Left lung (tissue), 10 donors: Measurements from ENCODE around the gene HOXA9. TPM values are rescaled to one million over a fixed set of nuclear protein-coding genes. Genes with fewer than 3 reads are reported as not detected.

ENCODE experiments used
- ATAC-seq: fragments of 200-7000 bp; cut with Tn5 transposase; one replicate; pipeline ENCODE4 v1.9.1; 2020; ENCODE audit warnings: moderate library complexity
- DNase-seq, 4 donors: peaks; one replicate each; pipeline ENCODE4 v3.0.0-alpha.2; 2013 to 2020
- H3K27ac ChIP-seq, 2 donors: fragments of 200-600 bp; sonication (generic) in 1 of 2; one replicate each; pipeline versions ENCODE4 v1.5.0 to v1.8.0; 2020 to 2021
- H3K27me3 ChIP-seq, 2 donors: fragments of 200-600 bp; sonication (generic) in 1 of 2; one replicate each; pipeline versions ENCODE4 v1.5.0 to v1.8.0; 2020 to 2021
- H3K36me3 ChIP-seq, 2 donors: fragments of 200-600 bp; sonication (generic) in 1 of 2; one replicate each; pipeline versions ENCODE4 v1.5.0 to v1.8.0; 2020 to 2021
- H3K4me1 ChIP-seq, 2 donors: fragments of 200-600 bp; one replicate each; pipeline ENCODE4 v1.8.0; 2021
- H3K4me3 ChIP-seq, 2 donors: fragments of 200-600 bp; sonication (generic) in 1 of 2; one replicate each; pipeline versions ENCODE4 v1.5.0 to v1.8.0; 2020 to 2021; ENCODE audit warnings: mild to moderate bottlenecking in 1 of 2
- H3K9me3 ChIP-seq, 2 donors: fragments of 200-600 bp; sonication (generic) in 1 of 2; one replicate each; pipeline versions ENCODE4 v1.5.0 to v1.8.0; 2020 to 2021
- intact Hi-C, 2 donors: fragments of 100-400 bp; cut with DNase I; formaldehyde crosslinking; loops; one replicate each; pipeline versions ENCODE4 v1.11.2 to v1.14.2; 2022
- polyA plus RNA-seq, 6 donors: library from polyadenylated mRNA; unstranded; fragments of 120-200 nt; gene quantifications; one replicate each; pipeline ENCODE4 v1.2.1, GENCODE V29; 2013; ENCODE audit not compliant: insufficient read length in 6 of 6
- total RNA-seq, 2 donors: library from RNA; stranded (reverse); fragmentation: NEBNext Ultra II Directional; extraction: Animal tissue kit (Norgen Biotek cat#: 25700); gene quantifications; one replicate each; pipeline ENCODE4 v1.2.1, GENCODE V29; 2021
- TF ChIP-seq, protein P1 (sequence below), 2 donors: fragments of 200-600 bp; sonication (generic) in 1 of 2; IDR thresholded peaks; one replicate each; pipeline versions ENCODE4 v1.5.0 to v1.8.0; 2021; ENCODE audit warnings: antibody characterized with exemption in 2 of 2
- donor health status: DM: no; HTN: yes; CAD: no.
- donor health status: DM: no; HTN: no; CAD: no.

Gene HOXA9
- total and polyA plus RNA-seq, 8 donors = 0.38 to 1.4 (median 0.57) TPM

DNA sequence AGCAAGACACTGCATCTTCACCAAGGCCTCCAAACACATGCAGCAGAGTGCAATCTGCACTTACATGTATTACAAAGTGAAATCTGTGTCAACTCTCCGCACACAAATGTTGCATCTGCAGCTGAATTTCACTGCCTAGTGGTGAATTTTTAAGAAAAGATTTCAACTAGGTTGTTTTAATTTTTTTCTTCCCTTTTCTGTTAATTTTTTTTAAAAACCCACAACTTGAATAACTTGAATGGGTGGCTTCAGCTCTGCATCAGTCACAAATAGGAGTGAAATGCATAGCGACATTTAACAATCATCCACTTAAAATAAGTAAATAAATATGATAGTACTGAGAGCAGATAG, 28.6 kb upstream of the HOXA9 start:
- Histone ChIP-seq H3K9me3 (no peaks in the 10 kb centered on the region), H3K4me3 (no peak overlapping the region), H3K36me3 (no peaks in the 10 kb centered on the region), H3K27ac (no peak overlapping the region), H3K4me1 (peaks cover 10 to 30% of the 10 kb centered on the region in 2 donors), H3K27me3 (peaks cover 100% of the 10 kb centered on the region in 2 donors)
- TF ChIP-seq, protein P1, sequence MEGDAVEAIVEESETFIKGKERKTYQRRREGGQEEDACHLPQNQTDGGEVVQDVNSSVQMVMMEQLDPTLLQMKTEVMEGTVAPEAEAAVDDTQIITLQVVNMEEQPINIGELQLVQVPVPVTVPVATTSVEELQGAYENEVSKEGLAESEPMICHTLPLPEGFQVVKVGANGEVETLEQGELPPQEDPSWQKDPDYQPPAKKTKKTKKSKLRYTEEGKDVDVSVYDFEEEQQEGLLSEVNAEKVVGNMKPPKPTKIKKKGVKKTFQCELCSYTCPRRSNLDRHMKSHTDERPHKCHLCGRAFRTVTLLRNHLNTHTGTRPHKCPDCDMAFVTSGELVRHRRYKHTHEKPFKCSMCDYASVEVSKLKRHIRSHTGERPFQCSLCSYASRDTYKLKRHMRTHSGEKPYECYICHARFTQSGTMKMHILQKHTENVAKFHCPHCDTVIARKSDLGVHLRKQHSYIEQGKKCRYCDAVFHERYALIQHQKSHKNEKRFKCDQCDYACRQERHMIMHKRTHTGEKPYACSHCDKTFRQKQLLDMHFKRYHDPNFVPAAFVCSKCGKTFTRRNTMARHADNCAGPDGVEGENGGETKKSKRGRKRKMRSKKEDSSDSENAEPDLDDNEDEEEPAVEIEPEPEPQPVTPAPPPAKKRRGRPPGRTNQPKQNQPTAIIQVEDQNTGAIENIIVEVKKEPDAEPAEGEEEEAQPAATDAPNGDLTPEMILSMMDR (IDR thresholded peaks at IDR 0.05) = no peak
- intact Hi-C loops = no loop called here
- DNase-seq = no peak
- ATAC-seq = no peak

GRCh38 chr7:27193335-27194001, 28.1 kb upstream of the HOXA9 start:
- no peak for DNase-seq
- no peak overlapping the region for H3K27ac ChIP-seq
- TF ChIP-seq, protein P1 (IDR thresholded peaks at IDR 0.05) = no peak
- no peak for ATAC-seq
- intact Hi-C loops = no loop called here
- H3K4me1 ChIP-seq = peaks cover 8 to 31% of the 10 kb centered on the region in 2 donors
- no peaks in the 10 kb centered on the region for H3K36me3 ChIP-seq
- H3K27me3 ChIP-seq = peaks cover 100% of the 10 kb centered on the region in 2 donors
- peak overlapping the region in 1 of 2 donors; percentile 28 for H3K4me3 ChIP-seq
- no peaks in the 10 kb centered on the region for H3K9me3 ChIP-seq

DNA sequence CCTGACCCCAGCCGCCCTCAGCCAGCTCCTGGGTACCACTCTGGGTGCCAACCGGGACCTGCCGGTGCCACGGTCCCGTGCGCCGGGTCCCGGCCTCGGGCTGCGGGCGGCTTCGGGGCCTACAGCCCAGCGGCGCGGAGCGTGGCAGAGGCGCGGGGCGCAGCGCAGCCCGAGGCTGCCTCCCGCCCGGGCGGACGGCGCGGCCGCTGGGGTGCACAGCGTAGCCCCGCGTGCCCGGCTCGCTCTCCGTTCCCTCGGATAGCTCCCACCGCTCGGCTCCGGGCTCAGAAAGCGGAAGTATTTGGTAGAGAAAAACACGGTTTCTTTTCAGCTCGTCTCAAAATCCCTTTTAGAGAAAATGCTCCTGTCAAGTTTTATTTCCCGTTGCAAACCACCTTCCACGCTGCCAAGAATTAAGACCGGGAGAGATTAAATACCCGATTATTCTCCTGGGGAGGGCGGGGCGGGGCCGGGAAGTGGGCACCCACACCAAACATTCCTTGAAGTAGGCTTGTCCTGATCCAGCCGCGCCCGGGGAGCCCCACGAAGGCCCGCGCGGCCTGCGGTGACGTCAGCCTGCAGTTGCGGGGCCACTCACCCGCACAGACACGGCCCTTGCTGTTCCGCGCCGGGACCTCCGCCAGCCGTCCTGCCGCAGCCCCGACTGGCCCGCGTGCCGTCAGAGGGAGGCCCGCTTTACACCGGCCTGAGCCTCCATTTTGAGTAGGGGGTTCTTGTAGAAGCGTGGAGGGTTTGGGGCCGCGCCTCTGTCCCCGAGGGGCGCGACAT, 27.4 kb upstream of the HOXA9 start:
- no peaks in the 10 kb centered on the region for H3K9me3 ChIP-seq
- H3K27ac ChIP-seq = no peak overlapping the region
- H3K4me3 ChIP-seq = peak overlapping the region in 1 of 2 donors; percentile 28
- intact Hi-C loops = no loop called here
- DNase-seq = peak in 2 of 4 donors; percentile 44 to 85
- ATAC-seq = peak; percentile 57
- H3K27me3 ChIP-seq = peaks cover 100% of the 10 kb centered on the region in 2 donors
- peaks cover 8 to 39% of the 10 kb centered on the region in 2 donors for H3K4me1 ChIP-seq
- TF ChIP-seq, protein P1 (IDR thresholded peaks at IDR 0.05) = no peak
- no peaks in the 10 kb centered on the region for H3K36me3 ChIP-seq

GRCh38 chr7:27191833-27192545, 26.7 kb upstream of the HOXA9 start:
- ATAC-seq (no peak), DNase-seq (peak in 2 of 4 donors; percentile 28 to 72)
- Histone ChIP-seq H3K36me3 (no peaks in the 10 kb centered on the region), H3K27ac (no peak overlapping the region), H3K27me3 (peaks cover 100% of the 10 kb centered on the region in 2 donors), H3K4me3 (peak overlapping the region in 1 of 2 donors; percentile 28), H3K4me1 (peaks cover 8 to 40% of the 10 kb centered on the region in 2 donors), H3K9me3 (no peaks in the 10 kb centered on the region)
- intact Hi-C loops = no loop called here
- TF ChIP-seq, protein P1 (IDR thresholded peaks at IDR 0.05) = no peak
